ENCODE measurements around the gene FASTKD1.

The FASTKD1 gene

DNA sequence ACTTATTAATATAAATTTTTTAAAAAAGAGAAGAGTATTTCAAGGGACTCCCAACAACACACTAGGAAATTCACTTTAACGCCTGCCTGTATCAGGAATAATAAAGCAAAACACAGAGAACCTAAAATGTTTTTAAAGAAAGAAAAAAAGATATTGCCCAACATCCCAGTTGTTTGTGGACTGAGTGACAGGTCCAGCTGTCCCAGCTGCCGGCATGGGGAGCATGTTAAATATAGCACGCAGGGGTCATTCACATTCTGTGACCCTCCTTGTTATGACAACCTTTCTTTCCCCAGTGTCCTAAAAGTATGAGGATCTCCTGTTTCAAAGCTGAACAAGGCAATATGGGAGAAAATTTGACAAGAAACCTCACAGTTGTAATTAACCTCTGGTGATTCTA lies 59.7 kb downstream of the FASTKD1 start:
- TF ChIP-seq, protein P1, sequence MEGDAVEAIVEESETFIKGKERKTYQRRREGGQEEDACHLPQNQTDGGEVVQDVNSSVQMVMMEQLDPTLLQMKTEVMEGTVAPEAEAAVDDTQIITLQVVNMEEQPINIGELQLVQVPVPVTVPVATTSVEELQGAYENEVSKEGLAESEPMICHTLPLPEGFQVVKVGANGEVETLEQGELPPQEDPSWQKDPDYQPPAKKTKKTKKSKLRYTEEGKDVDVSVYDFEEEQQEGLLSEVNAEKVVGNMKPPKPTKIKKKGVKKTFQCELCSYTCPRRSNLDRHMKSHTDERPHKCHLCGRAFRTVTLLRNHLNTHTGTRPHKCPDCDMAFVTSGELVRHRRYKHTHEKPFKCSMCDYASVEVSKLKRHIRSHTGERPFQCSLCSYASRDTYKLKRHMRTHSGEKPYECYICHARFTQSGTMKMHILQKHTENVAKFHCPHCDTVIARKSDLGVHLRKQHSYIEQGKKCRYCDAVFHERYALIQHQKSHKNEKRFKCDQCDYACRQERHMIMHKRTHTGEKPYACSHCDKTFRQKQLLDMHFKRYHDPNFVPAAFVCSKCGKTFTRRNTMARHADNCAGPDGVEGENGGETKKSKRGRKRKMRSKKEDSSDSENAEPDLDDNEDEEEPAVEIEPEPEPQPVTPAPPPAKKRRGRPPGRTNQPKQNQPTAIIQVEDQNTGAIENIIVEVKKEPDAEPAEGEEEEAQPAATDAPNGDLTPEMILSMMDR (IDR thresholded peaks at IDR 0.05; ENCODE audit: low read depth, low read length, missing control alignments) = no peak
- no peak overlapping the region for H3K4me3 ChIP-seq (ENCODE audit: low read depth, low read length)
- in situ Hi-C loops (cut with HindIII; ENCODE audit: low sequenced_read_pairs) = no loop called here
- no peak for DNase-seq (ENCODE audit: low read depth)

DNA sequence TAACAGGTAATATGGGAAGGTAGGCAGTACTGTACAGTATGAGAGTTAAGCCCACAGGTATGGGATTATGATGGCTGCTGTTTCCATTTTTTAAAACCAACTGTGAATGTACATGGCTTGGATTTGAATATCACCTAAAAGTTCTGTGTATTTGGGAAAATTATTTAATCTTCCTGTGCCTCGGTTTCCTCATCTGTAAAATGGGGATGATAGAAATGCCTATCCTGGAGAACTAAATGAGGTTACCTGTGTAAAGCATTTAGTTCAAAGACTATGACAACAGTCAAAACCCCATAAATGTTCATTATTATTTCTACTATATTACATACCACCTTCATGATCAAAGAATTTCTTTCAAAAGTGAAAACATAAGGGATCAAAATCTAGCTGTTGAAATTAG lies 60.6 kb downstream of the FASTKD1 start:
- in situ Hi-C loops (cut with HindIII; ENCODE audit: low sequenced_read_pairs) = no loop called here
- TF ChIP-seq, protein P1 (IDR thresholded peaks at IDR 0.05; ENCODE audit: low read depth, low read length, missing control alignments) = no peak
- DNase-seq (ENCODE audit: low read depth) = no peak
- no peak overlapping the region for H3K4me3 ChIP-seq (ENCODE audit: low read depth, low read length)

DNA sequence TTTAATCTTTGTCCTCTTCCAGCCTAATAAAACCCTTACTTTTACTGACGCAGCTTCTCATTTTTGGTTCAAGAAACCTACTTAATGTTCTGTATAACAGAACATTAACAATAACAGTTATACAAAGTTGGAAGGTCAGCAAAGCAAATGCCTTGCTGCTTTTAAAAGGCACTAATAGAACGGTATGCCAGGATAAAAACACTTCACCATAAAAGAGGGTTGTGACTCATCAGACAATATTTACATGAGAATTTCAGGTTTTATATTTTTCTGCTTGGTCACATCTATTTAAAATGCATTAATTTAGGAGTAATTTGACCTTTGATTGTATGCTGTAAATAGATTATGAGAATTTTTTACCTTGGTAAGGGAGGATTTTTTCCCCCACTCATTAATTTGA lies 61.1 kb downstream of the FASTKD1 start:
- no peak for DNase-seq (ENCODE audit: low read depth)
- TF ChIP-seq, protein P1 (IDR thresholded peaks at IDR 0.05; ENCODE audit: low read depth, low read length, missing control alignments) = no peak
- no peak overlapping the region for H3K4me3 ChIP-seq (ENCODE audit: low read depth, low read length)
- in situ Hi-C loops (cut with HindIII; ENCODE audit: low sequenced_read_pairs) = no loop called here

DNA sequence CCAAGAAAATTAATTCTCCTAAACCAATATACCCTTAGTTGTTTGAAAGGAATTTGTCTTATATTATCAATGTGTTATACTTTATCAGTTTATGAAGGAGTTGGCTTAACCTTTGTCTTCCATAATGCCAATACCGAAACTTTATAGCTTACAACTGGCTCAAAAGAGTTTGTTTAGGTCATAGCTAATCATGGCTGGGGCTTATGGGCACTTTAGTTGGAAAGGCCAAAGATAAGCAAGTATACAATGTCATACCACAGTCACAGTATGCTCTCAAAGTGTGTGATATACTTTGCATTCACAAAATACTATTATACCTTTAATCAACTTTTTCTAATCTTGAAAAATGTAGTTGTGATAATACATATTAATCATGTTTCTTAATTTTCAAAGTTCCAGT lies 61.8 kb downstream of the FASTKD1 start:
- no peak overlapping the region for H3K4me3 ChIP-seq (ENCODE audit: low read depth, low read length)
- DNase-seq (ENCODE audit: low read depth) = no peak
- TF ChIP-seq, protein P1 (IDR thresholded peaks at IDR 0.05; ENCODE audit: low read depth, low read length, missing control alignments) = no peak
- in situ Hi-C loops (cut with HindIII; ENCODE audit: low sequenced_read_pairs) = no loop called here

DNA sequence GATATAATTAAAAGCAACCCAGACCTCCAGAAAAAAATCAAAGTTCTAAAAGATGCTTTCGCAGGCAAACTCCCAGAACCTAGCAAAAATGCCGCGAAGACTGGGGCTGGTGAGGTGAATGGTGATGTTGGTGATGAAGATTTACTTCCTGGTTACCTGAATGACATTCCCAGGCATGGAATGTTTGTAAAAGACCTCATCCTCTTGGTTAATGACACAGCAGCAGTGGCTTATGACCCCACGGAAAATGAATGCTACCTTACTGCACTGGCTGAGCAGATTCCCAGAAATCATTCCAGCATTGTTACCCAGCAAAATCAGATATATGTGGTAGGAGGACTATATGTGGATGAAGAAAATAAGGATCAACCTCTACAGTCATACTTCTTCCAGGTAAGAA lies 63.2 kb downstream of the FASTKD1 start:
- H3K4me3 ChIP-seq (ENCODE audit: low read depth, low read length) = no peak overlapping the region
- in situ Hi-C loops (cut with HindIII; ENCODE audit: low sequenced_read_pairs) = no loop called here
- TF ChIP-seq, protein P1 (IDR thresholded peaks at IDR 0.05; ENCODE audit: low read depth, low read length, missing control alignments) = no peak
- no peak for DNase-seq (ENCODE audit: low read depth)

DNA sequence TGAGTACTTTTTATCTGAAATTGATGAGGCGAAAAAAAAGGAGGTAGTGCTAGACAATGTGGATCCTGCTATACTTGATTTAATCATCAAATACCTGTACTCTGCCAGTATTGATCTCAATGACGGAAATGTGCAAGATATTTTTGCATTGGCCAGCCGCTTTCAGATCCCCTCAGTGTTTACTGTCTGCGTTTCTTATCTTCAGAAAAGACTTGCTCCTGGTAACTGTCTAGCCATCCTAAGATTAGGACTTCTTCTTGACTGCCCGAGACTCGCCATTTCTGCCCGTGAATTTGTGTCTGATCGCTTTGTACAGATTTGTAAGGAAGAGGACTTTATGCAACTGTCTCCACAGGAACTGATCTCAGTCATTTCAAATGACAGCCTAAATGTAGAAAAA lies 63.7 kb downstream of the FASTKD1 start:
- H3K4me3 ChIP-seq (ENCODE audit: low read depth, low read length) = no peak overlapping the region
- in situ Hi-C loops (cut with HindIII; ENCODE audit: low sequenced_read_pairs) = no loop called here
- TF ChIP-seq, protein P1 (IDR thresholded peaks at IDR 0.05; ENCODE audit: low read depth, low read length, missing control alignments) = no peak
- DNase-seq (ENCODE audit: low read depth) = no peak
